Thoracic aorta (tissue), 2 donors: ENCODE data around the gene HMGCR. TPM values are rescaled to one million over a fixed set of nuclear protein-coding genes. Genes with fewer than 3 reads are reported as not detected.

Source experiments
- ATAC-seq: fragments of 150-250 bp; one replicate; pipeline ENCODE4 v1.8.0; 2017; ENCODE audit warnings: low read depth; ENCODE audit not compliant: insufficient number of reproducible peaks, low FRiP score
- DNase-seq: peaks from one replicate; pipeline ENCODE4 v3.0.0-alpha.2; 2020; ENCODE audit warnings: low spot score
- H3K27ac ChIP-seq, 2 donors: fragments of 200-600 bp; sonication (generic); 1 replicate in 1 of 2; 2 replicates in 1 of 2; pipeline ENCODE4 v1.5.1; 2016; ENCODE audit warnings: mild to moderate bottlenecking in 2 of 2, moderate library complexity in 2 of 2
- H3K27me3 ChIP-seq: fragments of 200-600 bp; sonication (generic); replicated peaks from 2 replicates; pipeline ENCODE4 v1.6.0; 2016; ENCODE audit warnings: mild to moderate bottlenecking; ENCODE audit not compliant: insufficient read depth
- H3K36me3 ChIP-seq: fragments of 200-600 bp; sonication (generic); one replicate; pipeline ENCODE4 v1.5.1; 2016
- H3K4me1 ChIP-seq, 2 donors: fragments of 200-600 bp; sonication (generic); 1 replicate in 1 of 2; 2 replicates in 1 of 2; pipeline versions ENCODE4 v1.5.1 to v1.6.0; 2016; ENCODE audit warnings: low read depth in 2 of 2, mild to moderate bottlenecking in 1 of 2; ENCODE audit not compliant: control insufficient read depth in 1 of 2
- H3K4me3 ChIP-seq: fragments of 200-600 bp; sonication (generic); 2 replicates; pipeline ENCODE4 v1.5.1; 2016; ENCODE audit warnings: mild to moderate bottlenecking
- H3K9me3 ChIP-seq: fragments of 200-600 bp; sonication (generic); 2 replicates; pipeline ENCODE4 v1.5.1; 2016
- CTCF ChIP-seq: fragments of 200-600 bp; sonication (generic); IDR thresholded peaks from one replicate; pipeline ENCODE4 v1.5.1; 2019; ENCODE audit warnings: antibody characterized with exemption
- total RNA-seq, 2 donors: library from RNA; depleted of rRNA; stranded (reverse); fragments of >200 nt; gene quantifications; one replicate each; pipeline versions ENCODE4 v1.1.0 to v1.2.3, GENCODE V29; 2016

The HMGCR gene
- total RNA-seq, 2 donors from 2014 or later, result 13.2 to 29.1 TPM

DNA sequence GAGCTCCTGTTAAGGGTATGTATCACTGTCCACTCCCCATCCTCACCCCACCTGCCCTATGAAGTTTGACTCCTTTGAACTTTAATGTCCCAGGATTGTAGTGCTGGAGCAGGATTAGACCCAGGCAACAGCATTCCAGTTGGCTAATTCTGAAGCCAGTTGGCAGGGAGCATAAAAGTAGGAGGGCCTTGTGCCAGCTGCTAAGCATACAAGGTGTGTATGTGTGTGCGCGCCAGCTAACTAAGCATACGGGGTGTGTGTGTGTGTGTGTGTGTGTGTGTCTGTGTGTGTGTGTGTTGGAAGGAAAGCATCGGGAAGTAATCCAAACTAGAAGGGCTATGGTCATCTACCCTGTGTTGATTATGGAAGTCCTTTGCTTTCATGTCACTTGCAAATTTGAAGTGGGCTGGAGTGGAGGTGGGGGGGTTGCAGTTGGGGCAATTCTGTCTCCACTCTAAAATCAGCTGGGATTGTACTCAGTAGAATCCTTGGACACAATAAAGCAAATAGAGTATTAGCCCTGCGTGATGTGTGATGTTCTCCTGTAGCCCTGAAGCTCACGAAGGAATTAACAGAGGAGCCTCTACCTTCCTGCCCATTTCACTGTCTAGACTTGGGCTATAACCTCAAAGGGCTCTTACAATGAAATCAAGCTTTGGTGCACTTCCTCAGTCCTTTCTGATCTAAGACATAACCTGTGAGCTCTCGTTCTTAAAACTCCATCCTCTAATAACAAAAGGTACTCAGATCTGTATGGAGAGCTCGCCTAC lies 26.9 kb downstream of the HMGCR start:
- Histone ChIP-seq H3K27me3 (no peaks in the 10 kb centered on the region), H3K27ac (no peak overlapping the region), H3K9me3 (no peaks in the 10 kb centered on the region), H3K36me3 (peaks cover 13% of the 10 kb centered on the region), H3K4me1 (peaks cover 0 to 4% of the 10 kb centered on the region in 2 donors), H3K4me3 (no peak overlapping the region)
- no peak for ATAC-seq
- DNase-seq, result no peak
- TF ChIP-seq CTCF, result no peak

- DNase-seq (no peak), ATAC-seq (no peak)
- Histone ChIP-seq H3K4me3 (no peak overlapping the region), H3K27me3 (no peaks in the 10 kb centered on the region), H3K36me3 (peaks cover 6% of the 10 kb centered on the region), H3K9me3 (no peaks in the 10 kb centered on the region), H3K4me1 (peaks cover 0 to 4% of the 10 kb centered on the region in 2 donors), H3K27ac (no peak overlapping the region)
- no peak for TF ChIP-seq CTCF
Observed at GRCh38 chr5:75364571-75365280, 27.7 kb downstream of the HMGCR start.

DNA sequence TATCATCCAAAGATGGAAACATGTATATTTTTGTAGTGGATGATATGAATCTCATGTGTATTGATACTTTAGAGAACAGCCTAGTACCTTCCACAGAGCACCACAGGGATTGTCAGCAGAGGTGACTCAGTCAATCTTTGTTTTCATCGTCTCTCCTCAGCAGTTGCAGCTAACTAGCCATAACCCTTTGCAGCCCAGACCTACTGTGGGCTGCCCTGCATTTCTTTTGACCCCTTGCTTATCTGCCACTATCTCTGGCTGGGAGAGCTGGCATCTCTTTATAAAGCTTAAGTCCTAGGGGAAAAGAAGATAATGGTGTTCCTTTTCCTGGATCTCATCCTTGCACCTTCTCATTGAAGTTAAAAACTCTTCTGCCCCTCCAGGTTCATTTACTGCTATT lies 28.7 kb downstream of the HMGCR start:
- TF ChIP-seq CTCF, result no peak
- Histone ChIP-seq H3K9me3 (no peaks in the 10 kb centered on the region), H3K36me3 (peaks cover 3% of the 10 kb centered on the region), H3K4me3 (no peak overlapping the region), H3K4me1 (peaks cover 0 to 4% of the 10 kb centered on the region in 2 donors), H3K27ac (no peak overlapping the region), H3K27me3 (no peaks in the 10 kb centered on the region)
- no peak for DNase-seq
- ATAC-seq, result no peak

DNA sequence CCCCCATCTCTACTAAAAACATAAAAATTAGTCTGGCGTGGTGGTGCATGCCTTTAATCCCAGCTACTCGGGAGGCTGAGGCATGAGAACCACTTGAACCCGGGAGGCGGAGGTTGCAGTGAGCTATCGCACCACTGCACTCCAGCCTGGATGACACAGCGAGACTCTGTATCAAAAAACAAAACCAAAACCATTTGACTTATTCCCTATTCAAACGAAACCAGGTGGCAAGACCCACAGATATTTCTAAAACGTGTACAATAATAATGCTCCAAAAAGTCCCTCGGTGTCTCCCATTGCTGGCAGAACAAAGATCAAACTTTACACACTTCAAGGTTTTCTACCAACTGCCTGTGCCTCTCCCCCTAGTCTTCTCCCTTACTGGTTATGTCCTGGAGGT lies 29.8 kb downstream of the HMGCR start:
- Histone ChIP-seq H3K27ac (no peak overlapping the region), H3K4me3 (no peak overlapping the region)
- ATAC-seq, result no peak

More for the DNA sequence above, 29.8 kb downstream of the HMGCR start:
- no peaks in the 10 kb centered on the region for H3K27me3 ChIP-seq
- no peak for TF ChIP-seq CTCF
- H3K4me1 ChIP-seq, result peaks cover 0 to 4% of the 10 kb centered on the region in 2 donors
- no peaks in the 10 kb centered on the region for H3K36me3 ChIP-seq
- H3K9me3 ChIP-seq, result no peaks in the 10 kb centered on the region
- no peak for DNase-seq
